Keratinocyte (primary cell): ENCODE measurements around the gene PYGB.

ENCODE experiments used
- EZH2 ChIP-seq: IDR thresholded peaks from one replicate; pipeline ENCODE4 v1.6.1; 2012; ENCODE audit warnings: inconsistent platforms, mild to moderate bottlenecking, low read length, moderate library complexity
- TF ChIP-seq, protein P1 (sequence below), 3 experiments: IDR thresholded peaks in 1 of 3; conservative IDR thresholded peaks in 1 of 3; optimal IDR thresholded peaks in 1 of 3; 2 replicates in 2 of 3; 3 replicates in 1 of 3; pipeline versions ENCODE3 to v1.5.1; 2011; ENCODE audit warnings: low read length in 3 of 3, mild to moderate bottlenecking in 3 of 3, moderate library complexity in 2 of 3, control low read depth in 1 of 3, inconsistent platforms in 1 of 3; ENCODE audit not compliant: insufficient read depth in 2 of 3; ENCODE audit errors: extremely low read depth in 1 of 3

DNA sequence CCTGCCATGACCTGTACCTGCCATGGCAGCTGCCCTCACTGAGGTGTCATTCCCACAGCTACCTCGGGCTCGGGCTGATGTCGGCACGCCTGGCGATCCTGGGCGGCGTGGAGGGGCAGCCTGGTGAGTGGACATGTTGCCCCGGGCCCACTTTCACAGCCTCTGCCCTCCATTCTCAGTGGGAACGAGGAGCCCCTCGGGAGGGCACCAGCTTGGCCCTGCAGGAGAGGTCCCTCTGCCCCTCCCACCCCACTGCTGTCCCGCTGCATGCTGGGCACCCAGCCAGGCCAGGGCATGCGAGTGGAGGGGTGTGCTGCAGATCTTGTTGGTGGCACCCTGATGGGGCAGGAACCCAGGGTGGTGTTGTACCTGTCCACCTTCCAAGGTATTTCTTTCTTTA lies 29.4 kb upstream of the PYGB start:
- TF ChIP-seq, protein P1, sequence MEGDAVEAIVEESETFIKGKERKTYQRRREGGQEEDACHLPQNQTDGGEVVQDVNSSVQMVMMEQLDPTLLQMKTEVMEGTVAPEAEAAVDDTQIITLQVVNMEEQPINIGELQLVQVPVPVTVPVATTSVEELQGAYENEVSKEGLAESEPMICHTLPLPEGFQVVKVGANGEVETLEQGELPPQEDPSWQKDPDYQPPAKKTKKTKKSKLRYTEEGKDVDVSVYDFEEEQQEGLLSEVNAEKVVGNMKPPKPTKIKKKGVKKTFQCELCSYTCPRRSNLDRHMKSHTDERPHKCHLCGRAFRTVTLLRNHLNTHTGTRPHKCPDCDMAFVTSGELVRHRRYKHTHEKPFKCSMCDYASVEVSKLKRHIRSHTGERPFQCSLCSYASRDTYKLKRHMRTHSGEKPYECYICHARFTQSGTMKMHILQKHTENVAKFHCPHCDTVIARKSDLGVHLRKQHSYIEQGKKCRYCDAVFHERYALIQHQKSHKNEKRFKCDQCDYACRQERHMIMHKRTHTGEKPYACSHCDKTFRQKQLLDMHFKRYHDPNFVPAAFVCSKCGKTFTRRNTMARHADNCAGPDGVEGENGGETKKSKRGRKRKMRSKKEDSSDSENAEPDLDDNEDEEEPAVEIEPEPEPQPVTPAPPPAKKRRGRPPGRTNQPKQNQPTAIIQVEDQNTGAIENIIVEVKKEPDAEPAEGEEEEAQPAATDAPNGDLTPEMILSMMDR (optimal IDR thresholded peaks at IDR 0.05 in 1 of 3, IDR thresholded peaks at IDR 0.05 in 1 of 3, conservative IDR thresholded peaks at IDR 0.05 in 1 of 3; ENCODE audit: extremely low read depth in 1 of 3, insufficient read depth in 2 of 3, low read length in 3 of 3) = no peak
- no peak for TF ChIP-seq EZH2
